Thymus (tissue), 11 donors: ENCODE measurements around the gene KCNAB2. TPM values are rescaled to one million over a fixed set of nuclear protein-coding genes. Genes with fewer than 3 reads are reported as not detected.

ENCODE experiments used
- DNase-seq, 9 donors: peaks; one replicate each; pipeline ENCODE4 v3.0.0-alpha.2; 2013; ENCODE audit warnings: low spot score in 9 of 9, low read depth in 6 of 9, missing footprints in 1 of 9
- H3K27ac ChIP-seq, 2 donors: one replicate each; pipeline ENCODE4 v1.5.1; 2013; ENCODE audit warnings: control low read depth in 1 of 2, low read depth in 1 of 2, low read length in 1 of 2, mild to moderate bottlenecking in 1 of 2, moderate library complexity in 1 of 2
- H3K27me3 ChIP-seq, 2 donors: one replicate each; pipeline ENCODE4 v1.5.1; 2013; ENCODE audit warnings: low read length in 1 of 2; ENCODE audit not compliant: control insufficient read depth in 2 of 2, insufficient read depth in 1 of 2
- H3K36me3 ChIP-seq, 2 donors: one replicate each; pipeline ENCODE4 v1.5.1; 2013; ENCODE audit warnings: low read length in 1 of 2, mild to moderate bottlenecking in 1 of 2, moderate library complexity in 1 of 2; ENCODE audit not compliant: control insufficient read depth in 2 of 2, insufficient read depth in 2 of 2
- H3K4me1 ChIP-seq, 2 donors: one replicate each; pipeline ENCODE4 v1.5.1; 2013; ENCODE audit warnings: low read length in 2 of 2; ENCODE audit not compliant: control insufficient read depth in 2 of 2, insufficient read depth in 2 of 2
- H3K4me3 ChIP-seq, 2 donors: one replicate each; pipeline ENCODE4 v1.5.1; 2013; ENCODE audit warnings: low read length in 2 of 2, control low read depth in 1 of 2, mild to moderate bottlenecking in 1 of 2
- H3K9me3 ChIP-seq, 2 donors: one replicate each; pipeline ENCODE4 v1.5.1; 2013; ENCODE audit warnings: low read length in 1 of 2, mild to moderate bottlenecking in 1 of 2; ENCODE audit not compliant: control insufficient read depth in 2 of 2, insufficient read depth in 1 of 2
- WGBS: extraction: QIAGEN DNeasy Blood & Tissue Kit; methylation state at CpG from one replicate; pipeline ENCODE4 v1.1.7; 2013; 5-methylcytosine and 5-hydroxymethylcytosine counted together
- polyA plus RNA-seq: library from polyadenylated mRNA; stranded (reverse); fragments of 200-250 nt; gene quantifications from one replicate; pipeline ENCODE4 v1.2.3, GENCODE V29; 2013
- total RNA-seq: library from RNA; stranded (reverse); fragments of 120-200 nt; gene quantifications from one replicate; pipeline ENCODE4 v1.2.4, GENCODE V29; 2013
- donor health status: healthy.

The KCNAB2 gene
- total and polyA plus RNA-seq, 2 donors = 19.0 to 40.1 TPM

GRCh38 chr1:6105218-6105679 lies 59.6 kb downstream of the KCNAB2 start:
- no peaks in the 10 kb centered on the region for H3K36me3 ChIP-seq
- peaks cover 0 to 6% of the 10 kb centered on the region in 2 donors for H3K27me3 ChIP-seq
- H3K4me1 ChIP-seq = no peaks in the 10 kb centered on the region
- H3K9me3 ChIP-seq = no peaks in the 10 kb centered on the region
- no peak overlapping the region for H3K4me3 ChIP-seq
- no peak overlapping the region for H3K27ac ChIP-seq
- 79% methylated on average over 12 of the region's 12 CpGs for WGBS
- no peak for DNase-seq

DNA sequence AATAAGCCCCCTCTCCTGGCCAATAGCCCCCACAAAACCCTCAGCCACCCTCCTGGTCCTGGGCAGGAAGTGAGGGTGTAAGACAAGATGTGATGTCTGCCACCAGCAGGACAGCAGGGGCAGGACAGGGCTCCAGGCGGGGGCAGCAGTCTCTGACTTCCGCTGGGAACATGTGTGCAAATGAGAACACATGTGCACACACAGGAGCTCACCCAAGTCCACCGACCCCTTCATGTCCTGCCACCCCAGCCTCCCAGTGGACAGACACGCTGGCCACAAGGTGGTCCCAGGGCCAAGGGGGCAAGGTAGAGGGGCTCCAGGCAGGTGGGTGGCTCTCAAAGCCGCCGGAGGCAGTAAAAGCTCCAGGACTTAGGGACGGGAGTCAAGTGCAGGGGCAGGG lies 60.1 kb downstream of the KCNAB2 start:
- peaks cover 0 to 6% of the 10 kb centered on the region in 2 donors for H3K27me3 ChIP-seq
- WGBS = 94% methylated on average over 7 of the region's 7 CpGs
- DNase-seq = no peak
- H3K9me3 ChIP-seq = no peaks in the 10 kb centered on the region
- H3K36me3 ChIP-seq = no peaks in the 10 kb centered on the region
- H3K4me3 ChIP-seq = no peak overlapping the region
- H3K4me1 ChIP-seq = no peaks in the 10 kb centered on the region
- H3K27ac ChIP-seq = no peak overlapping the region

GRCh38 chr1:6106321-6106731 lies 60.6 kb downstream of the KCNAB2 start:
- peaks cover 0 to 6% of the 10 kb centered on the region in 2 donors for H3K27me3 ChIP-seq
- no peaks in the 10 kb centered on the region for H3K9me3 ChIP-seq
- H3K27ac ChIP-seq = no peak overlapping the region
- 95% methylated on average over 28 of the region's 28 CpGs for WGBS
- DNase-seq = no peak
- no peaks in the 10 kb centered on the region for H3K4me1 ChIP-seq
- H3K4me3 ChIP-seq = no peak overlapping the region
- no peaks in the 10 kb centered on the region for H3K36me3 ChIP-seq

DNA sequence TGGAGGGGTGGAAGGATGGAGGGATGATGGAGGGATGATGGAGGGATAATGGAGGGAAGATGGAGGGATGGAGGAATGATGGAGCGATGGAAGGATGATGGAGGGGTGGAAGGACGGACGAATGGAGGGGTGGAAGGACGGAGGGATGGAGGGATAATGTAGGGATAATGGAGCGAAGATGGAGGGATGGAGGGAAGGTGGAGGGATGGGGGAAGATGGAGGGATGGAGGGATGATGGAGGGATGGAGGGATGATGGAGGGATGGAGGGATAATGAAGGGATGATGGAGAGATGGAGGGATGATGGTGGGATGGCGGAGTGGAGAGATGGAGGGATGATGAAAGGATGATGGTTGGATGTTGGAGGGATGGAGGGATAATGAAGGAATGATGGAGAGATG lies 61.3 kb downstream of the KCNAB2 start:
- no peak for DNase-seq
- Histone ChIP-seq H3K4me3 (no peak overlapping the region), H3K36me3 (no peaks in the 10 kb centered on the region), H3K9me3 (no peaks in the 10 kb centered on the region), H3K4me1 (no peaks in the 10 kb centered on the region), H3K27me3 (peaks cover 0 to 10% of the 10 kb centered on the region in 2 donors), H3K27ac (no peak overlapping the region)
- WGBS = 98% methylated on average over 6 of the region's 6 CpGs

- Histone ChIP-seq H3K4me3 (no peak overlapping the region), H3K27me3 (peaks cover 0 to 10% of the 10 kb centered on the region in 2 donors), H3K4me1 (no peaks in the 10 kb centered on the region), H3K27ac (no peak overlapping the region), H3K36me3 (no peaks in the 10 kb centered on the region), H3K9me3 (no peaks in the 10 kb centered on the region)
- WGBS = 92% methylated on average over 8 of the region's 8 CpGs
- no peak for DNase-seq
These were observed 62.0 kb downstream of the KCNAB2 start for GRCh38 chr1:6107409-6108356.

DNA sequence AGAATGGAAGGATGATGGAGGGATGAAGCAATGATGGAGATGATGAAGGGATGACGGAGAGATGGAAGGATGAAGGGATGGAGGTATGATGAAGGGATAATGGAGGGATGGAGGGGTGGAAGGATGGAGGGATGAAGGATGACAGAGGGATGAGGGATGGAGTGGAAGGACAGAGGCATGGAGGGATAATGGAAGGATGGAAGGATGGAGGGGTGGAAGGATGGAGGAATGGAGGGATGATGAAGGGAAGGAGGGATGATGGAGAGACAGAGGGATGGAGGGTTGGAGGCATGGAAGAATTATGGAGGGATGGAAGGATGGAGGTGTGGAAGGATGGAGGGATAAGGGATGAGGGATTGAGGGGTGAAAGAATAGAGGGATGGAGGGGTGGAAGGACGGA lies 62.8 kb downstream of the KCNAB2 start:
- WGBS = 66% methylated on average over 2 of the region's 2 CpGs
- Histone ChIP-seq H3K27me3 (peaks cover 0 to 10% of the 10 kb centered on the region in 2 donors), H3K27ac (no peak overlapping the region), H3K9me3 (no peaks in the 10 kb centered on the region), H3K4me1 (no peaks in the 10 kb centered on the region), H3K4me3 (no peak overlapping the region), H3K36me3 (no peaks in the 10 kb centered on the region)
- DNase-seq = no peak

- Histone ChIP-seq H3K36me3 (no peaks in the 10 kb centered on the region), H3K9me3 (no peaks in the 10 kb centered on the region), H3K4me1 (no peaks in the 10 kb centered on the region), H3K27me3 (peaks cover 0 to 10% of the 10 kb centered on the region in 2 donors), H3K4me3 (no peak overlapping the region), H3K27ac (no peak overlapping the region)
- 46% methylated on average over 15 of the region's 15 CpGs for WGBS
- peak in 2 of 9 donors; percentile 21 to 26 for DNase-seq
These were observed 63.4 kb downstream of the KCNAB2 start for GRCh38 chr1:6108937-6109614.

GRCh38 chr1:6109688-6110087 lies 64.0 kb downstream of the KCNAB2 start:
- peaks cover 0 to 10% of the 10 kb centered on the region in 2 donors for H3K27me3 ChIP-seq
- no peak for DNase-seq

GRCh38 chr1:6110326-6110725 lies 64.6 kb downstream of the KCNAB2 start:
- no peaks in the 10 kb centered on the region for H3K36me3 ChIP-seq
- H3K4me1 ChIP-seq = no peaks in the 10 kb centered on the region
- H3K27ac ChIP-seq = no peak overlapping the region
- H3K4me3 ChIP-seq = no peak overlapping the region
- H3K9me3 ChIP-seq = no peaks in the 10 kb centered on the region
- no peak for DNase-seq
- WGBS = 90% methylated on average over 15 of the region's 15 CpGs
- peaks cover 0 to 10% of the 10 kb centered on the region in 2 donors for H3K27me3 ChIP-seq

More at GRCh38 chr1:6109688-6110087, 64.0 kb downstream of the KCNAB2 start:
- no peak overlapping the region for H3K4me3 ChIP-seq
- H3K4me1 ChIP-seq = no peaks in the 10 kb centered on the region
- H3K9me3 ChIP-seq = no peaks in the 10 kb centered on the region
- WGBS = 81% methylated on average over 24 of the region's 24 CpGs
- no peaks in the 10 kb centered on the region for H3K36me3 ChIP-seq
- no peak overlapping the region for H3K27ac ChIP-seq
